IPS-18a (cell line): ENCODE measurements around the gene CCDC195.

Experiments used
- H3K27ac ChIP-seq: one replicate; pipeline ENCODE4 v1.5.1; 2013; ENCODE audit warnings: low read length
- H3K27me3 ChIP-seq: one replicate; pipeline ENCODE4 v1.6.1; 2013; ENCODE audit warnings: mild to moderate bottlenecking, low read length; ENCODE audit not compliant: control insufficient read depth, insufficient read depth
- H3K36me3 ChIP-seq: one replicate; pipeline ENCODE4 v1.6.1; 2013; ENCODE audit warnings: low read depth, low read length; ENCODE audit not compliant: control insufficient read depth
- H3K4me1 ChIP-seq: one replicate; pipeline ENCODE4 v1.6.1; 2013; ENCODE audit warnings: low read depth, low read length; ENCODE audit not compliant: control insufficient read depth
- H3K4me3 ChIP-seq: one replicate; pipeline ENCODE4 v1.5.1; 2013; ENCODE audit warnings: low read length
- H3K9ac ChIP-seq: one replicate; pipeline ENCODE4 v1.6.1; 2013; ENCODE audit warnings: mild to moderate bottlenecking, low read length, moderate library complexity
- H3K9me3 ChIP-seq: one replicate; pipeline ENCODE4 v1.6.1; 2013; ENCODE audit warnings: low read depth, low read length; ENCODE audit not compliant: control insufficient read depth

CCDC195 gene

DNA sequence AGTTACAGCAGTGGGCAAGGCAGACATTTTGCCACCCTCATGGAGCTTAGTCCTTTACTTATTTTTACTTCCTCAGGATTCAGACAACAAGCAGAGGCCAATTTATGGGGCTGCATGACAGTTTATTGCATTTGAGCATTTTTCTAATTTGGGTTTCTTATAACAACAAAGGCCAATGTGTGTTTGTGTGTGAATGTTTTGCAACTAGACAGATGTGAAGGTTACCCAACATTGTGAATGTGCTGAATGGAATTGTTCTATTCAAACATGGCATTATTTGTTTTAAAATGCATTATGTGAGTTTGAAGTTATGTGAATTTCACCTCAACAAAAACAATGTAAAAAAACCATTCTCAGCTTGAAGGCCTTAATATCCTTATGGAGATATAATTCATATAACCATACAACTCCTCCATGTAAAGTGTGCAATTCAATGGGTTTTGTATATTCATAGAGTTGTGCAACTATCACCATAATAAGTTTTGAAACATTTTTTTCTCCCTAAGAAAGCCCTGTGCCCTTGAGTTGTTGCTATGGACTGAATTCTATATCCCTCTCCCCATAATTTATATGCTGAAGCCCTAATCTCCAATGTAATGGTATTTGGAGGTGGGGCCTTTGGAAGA, 57.3 kb downstream of the CCDC195 start:
- peaks cover 8% of the 10 kb centered on the region for H3K9me3 ChIP-seq
- H3K27ac ChIP-seq: no peak overlapping the region
- no peak overlapping the region for H3K9ac ChIP-seq
- no peaks in the 10 kb centered on the region for H3K27me3 ChIP-seq
- H3K4me1 ChIP-seq: no peaks in the 10 kb centered on the region
- no peak overlapping the region for H3K4me3 ChIP-seq
- no peaks in the 10 kb centered on the region for H3K36me3 ChIP-seq

- H3K27me3 ChIP-seq: no peaks in the 10 kb centered on the region
- no peak overlapping the region for H3K27ac ChIP-seq
- no peak overlapping the region for H3K9ac ChIP-seq
- peaks cover 8% of the 10 kb centered on the region for H3K9me3 ChIP-seq
- H3K4me1 ChIP-seq: no peaks in the 10 kb centered on the region
- no peaks in the 10 kb centered on the region for H3K36me3 ChIP-seq
- H3K4me3 ChIP-seq: no peak overlapping the region
Observed at GRCh38 chr2:224657349-224657748, 58.8 kb downstream of the CCDC195 start.

- H3K4me1 ChIP-seq: no peaks in the 10 kb centered on the region
- peaks cover 4% of the 10 kb centered on the region for H3K9me3 ChIP-seq
- no peak overlapping the region for H3K4me3 ChIP-seq
- no peak overlapping the region for H3K9ac ChIP-seq
- H3K36me3 ChIP-seq: no peaks in the 10 kb centered on the region
- H3K27ac ChIP-seq: no peak overlapping the region
- H3K27me3 ChIP-seq: no peaks in the 10 kb centered on the region
Observed at GRCh38 chr2:224655006-224655537, 61.1 kb downstream of the CCDC195 start.
